ENCODE data around the gene IREB2. TPM values are rescaled to one million over a fixed set of nuclear protein-coding genes. Genes with fewer than 3 reads are reported as not detected.

IREB2 gene
- total RNA-seq, 2 experiments from 2014 or later = 84.3 to 89.0 TPM

DNA sequence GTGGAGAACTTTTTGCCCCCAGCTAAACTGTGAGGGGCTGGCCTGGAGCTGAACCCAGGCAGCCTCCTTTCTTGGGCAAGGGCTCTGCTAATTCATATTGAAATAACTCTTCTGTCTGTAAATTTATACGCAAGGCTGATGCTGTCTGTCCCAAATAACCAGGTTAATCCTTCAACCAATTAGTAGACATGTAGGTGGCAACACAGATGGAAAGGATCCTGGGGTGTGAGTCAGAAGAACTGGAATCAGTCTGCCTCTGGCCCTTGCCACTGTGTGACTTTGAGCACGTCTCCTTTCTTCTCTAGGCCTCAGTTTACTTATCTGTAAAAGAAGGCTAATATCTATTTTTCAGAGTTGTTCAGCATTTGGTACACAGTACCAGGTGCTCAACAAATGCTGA lies 48.3 kb upstream of the IREB2 start:
- CTCF ChIA-PET = no interaction called here

DNA sequence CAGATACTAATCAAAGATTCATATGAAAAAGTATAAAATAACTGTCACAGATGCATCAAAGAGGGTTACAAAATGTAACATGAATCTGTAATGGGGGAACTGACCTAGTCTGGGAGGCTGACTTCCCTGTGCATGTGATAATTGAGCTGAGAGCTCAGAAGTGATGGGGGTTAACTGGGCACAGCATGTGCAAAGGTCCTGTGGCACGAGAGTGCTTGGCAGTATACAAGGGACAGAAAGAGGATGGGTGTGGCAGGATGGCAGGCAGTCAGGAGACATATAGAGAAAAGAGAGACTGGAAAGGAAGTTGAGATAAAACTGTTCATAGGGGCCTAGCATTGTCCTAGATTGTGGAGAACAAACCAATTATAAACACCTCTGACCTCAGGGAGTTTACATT lies 47.8 kb upstream of the IREB2 start:
- no peak for ATAC-seq (ENCODE audit: poor library complexity)
- Histone ChIP-seq H3K4me1 (ENCODE audit: insufficient read depth, low read length) (no peaks in the 10 kb centered on the region), H3K27ac (ENCODE audit: low read depth in 1 of 2, low read length in 2 of 2) (no peak overlapping the region), H3K36me3 (ENCODE audit: insufficient read depth, low read length) (no peaks in the 10 kb centered on the region), H3K27me3 (ENCODE audit: control insufficient read depth in 1 of 2, insufficient read depth in 2 of 2, low read length in 2 of 2) (peaks cover 3 to 6% of the 10 kb centered on the region in 2 experiments), H3K4me3 (ENCODE audit: low read length) (no peak overlapping the region), H3K9me3 (ENCODE audit: control insufficient read depth in 1 of 2, insufficient read depth in 1 of 2, low read length in 2 of 2) (no peaks in the 10 kb centered on the region)
- no peaks in the 10 kb centered on the region for H3K9me3 Mint-ChIP-seq
- H3K36me3 Mint-ChIP-seq (ENCODE audit: low read depth) = no peaks in the 10 kb centered on the region
- POLR2A ChIA-PET = no interaction called here
- no peaks in the 10 kb centered on the region for H3K4me1 Mint-ChIP-seq (ENCODE audit: low read depth)
- H3K27ac Mint-ChIP-seq = no peak overlapping the region
- TF ChIP-seq, protein P1, sequence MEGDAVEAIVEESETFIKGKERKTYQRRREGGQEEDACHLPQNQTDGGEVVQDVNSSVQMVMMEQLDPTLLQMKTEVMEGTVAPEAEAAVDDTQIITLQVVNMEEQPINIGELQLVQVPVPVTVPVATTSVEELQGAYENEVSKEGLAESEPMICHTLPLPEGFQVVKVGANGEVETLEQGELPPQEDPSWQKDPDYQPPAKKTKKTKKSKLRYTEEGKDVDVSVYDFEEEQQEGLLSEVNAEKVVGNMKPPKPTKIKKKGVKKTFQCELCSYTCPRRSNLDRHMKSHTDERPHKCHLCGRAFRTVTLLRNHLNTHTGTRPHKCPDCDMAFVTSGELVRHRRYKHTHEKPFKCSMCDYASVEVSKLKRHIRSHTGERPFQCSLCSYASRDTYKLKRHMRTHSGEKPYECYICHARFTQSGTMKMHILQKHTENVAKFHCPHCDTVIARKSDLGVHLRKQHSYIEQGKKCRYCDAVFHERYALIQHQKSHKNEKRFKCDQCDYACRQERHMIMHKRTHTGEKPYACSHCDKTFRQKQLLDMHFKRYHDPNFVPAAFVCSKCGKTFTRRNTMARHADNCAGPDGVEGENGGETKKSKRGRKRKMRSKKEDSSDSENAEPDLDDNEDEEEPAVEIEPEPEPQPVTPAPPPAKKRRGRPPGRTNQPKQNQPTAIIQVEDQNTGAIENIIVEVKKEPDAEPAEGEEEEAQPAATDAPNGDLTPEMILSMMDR (IDR thresholded peaks at IDR 0.05) = no peak
- H3K27me3 Mint-ChIP-seq = peaks cover 35% of the 10 kb centered on the region
- no peak for DNase-seq
- intact Hi-C loops (cut with DNase I, micrococcal nuclease) = no loop called here
- CTCF ChIA-PET = no interaction called here
- no peak overlapping the region for H3K4me3 Mint-ChIP-seq

More for the DNA sequence above, 48.3 kb upstream of the IREB2 start:
- no peaks in the 10 kb centered on the region for H3K4me1 ChIP-seq (ENCODE audit: insufficient read depth, low read length)
- intact Hi-C loops (cut with DNase I, micrococcal nuclease) = no loop called here
- no peak overlapping the region for H3K4me3 ChIP-seq (ENCODE audit: low read length)
- Mint-ChIP-seq H3K4me1 (ENCODE audit: low read depth) (no peaks in the 10 kb centered on the region), H3K27me3 (peaks cover 40% of the 10 kb centered on the region), H3K9me3 (no peaks in the 10 kb centered on the region), H3K27ac (no peak overlapping the region), H3K36me3 (ENCODE audit: low read depth) (no peaks in the 10 kb centered on the region), H3K4me3 (no peak overlapping the region)
- ATAC-seq (ENCODE audit: poor library complexity) (no peak), DNase-seq (no peak)
- H3K27me3 ChIP-seq (ENCODE audit: control insufficient read depth in 1 of 2, insufficient read depth in 2 of 2, low read length in 2 of 2) = peaks cover 6 to 7% of the 10 kb centered on the region in 2 experiments
- no peak overlapping the region for H3K27ac ChIP-seq (ENCODE audit: low read depth in 1 of 2, low read length in 2 of 2)
- TF ChIP-seq, protein P1 (IDR thresholded peaks at IDR 0.05) = no peak
- POLR2A ChIA-PET = no interaction called here
- H3K9me3 ChIP-seq (ENCODE audit: control insufficient read depth in 1 of 2, insufficient read depth in 1 of 2, low read length in 2 of 2) = no peaks in the 10 kb centered on the region
- no peaks in the 10 kb centered on the region for H3K36me3 ChIP-seq (ENCODE audit: insufficient read depth, low read length)

DNA sequence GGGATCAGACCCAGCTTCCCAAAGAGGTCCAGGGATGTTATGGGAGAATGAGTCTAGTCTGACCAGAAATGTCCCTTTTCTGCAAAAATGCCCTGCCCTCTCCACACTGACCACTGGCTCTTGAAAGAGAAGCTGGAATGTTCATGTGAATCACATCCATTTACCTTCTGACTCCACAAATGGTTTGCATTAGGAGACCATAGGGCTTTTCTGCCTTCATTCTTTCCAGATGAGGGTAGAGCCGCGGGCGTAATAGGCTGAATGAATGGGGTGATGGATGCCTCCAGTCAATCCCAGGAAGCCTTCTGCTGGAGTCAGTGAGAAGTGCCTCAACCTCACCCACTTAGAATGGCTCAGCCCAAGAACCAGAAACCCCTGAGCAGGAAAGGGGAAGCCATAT lies 47.2 kb upstream of the IREB2 start:
- ChIA-PET CTCF (no interaction called here), POLR2A (no interaction called here)
- H3K9me3 ChIP-seq (ENCODE audit: control insufficient read depth in 1 of 2, insufficient read depth in 1 of 2, low read length in 2 of 2) = no peaks in the 10 kb centered on the region
- TF ChIP-seq, protein P1 (IDR thresholded peaks at IDR 0.05) = no peak
- DNase-seq = no peak
- intact Hi-C loops (cut with DNase I, micrococcal nuclease) = no loop called here
- no peak overlapping the region for H3K27ac ChIP-seq (ENCODE audit: low read depth in 1 of 2, low read length in 2 of 2)
- no peaks in the 10 kb centered on the region for H3K36me3 ChIP-seq (ENCODE audit: insufficient read depth, low read length)
- Mint-ChIP-seq H3K27me3 (peaks cover 29% of the 10 kb centered on the region), H3K36me3 (ENCODE audit: low read depth) (no peaks in the 10 kb centered on the region), H3K4me3 (no peak overlapping the region), H3K9me3 (no peaks in the 10 kb centered on the region), H3K4me1 (ENCODE audit: low read depth) (no peaks in the 10 kb centered on the region), H3K27ac (no peak overlapping the region)
- H3K4me3 ChIP-seq (ENCODE audit: low read length) = no peak overlapping the region
- no peak for ATAC-seq (ENCODE audit: poor library complexity)
- no peaks in the 10 kb centered on the region for H3K4me1 ChIP-seq (ENCODE audit: insufficient read depth, low read length)
- H3K27me3 ChIP-seq (ENCODE audit: control insufficient read depth in 1 of 2, insufficient read depth in 2 of 2, low read length in 2 of 2) = peaks cover 3 to 6% of the 10 kb centered on the region in 2 experiments

All from CD4-positive, alpha-beta T cell (primary cell).